K562 (cell line): ENCODE measurements around the gene BRD7. TPM values are rescaled to one million over a fixed set of nuclear protein-coding genes. Genes with fewer than 3 reads are reported as not detected.

Source experiments
- ATAC-seq: fragments of 200-7000 bp; cut with Tn5 transposase; 3 replicates; pipeline ENCODE4 v1.9.1; 2020; ENCODE audit warnings: moderate library complexity
- BruUV-seq: library from RNA; stranded (reverse); fragments of 400-500 nt; replicated peaks from 2 replicates; lab custom pipeline; 2021; lab: Mats Ljungman, UMichigan
- CTCF ChIA-PET: fragments of 300-600 bp; formaldehyde crosslinking; extraction: SDS; loops from one replicate; lab custom pipeline; 2021; ENCODE audit warnings: low intra/inter-chr PET ratio; lab: Yijun Ruan, JAX
- POLR2A ChIA-PET: fragments of 300-600, 350-650 bp; sonication (Branson Sonifier 250); formaldehyde crosslinking; extraction: SDS; loops from one replicate; lab custom pipeline; 2021; ENCODE audit warnings: antibody characterized with exemption, inconsistent platforms; lab: Yijun Ruan, JAX
- DNase-seq, 4 experiments: peaks; one replicate each; pipeline versions ENCODE4 v3.0.0 to v3.0.0-alpha.2; 2011 to 2018; ENCODE audit warnings: low spot score in 3 of 4, mixed read lengths in 3 of 4; ENCODE audit errors: extremely low read depth in 1 of 4
- FAIRE-seq: peaks from 2 replicates; lab custom pipeline; 2011; peaks lifted over from hg19 to GRCh38; lab: Jason Lieb, UNC
- H2AFZ ChIP-seq: 2 replicates; pipeline ENCODE4 v1.6.0; 2011; ENCODE audit warnings: low read depth, low read length, control low read depth, inconsistent platforms
- H3K27ac ChIP-seq: fragments of 200-600 bp; 3 replicates; pipeline ENCODE4 v1.8.0; 2011; ENCODE audit warnings: low read depth, mild to moderate bottlenecking, control low read depth, inconsistent platforms, low read length, moderate library complexity, mixed read lengths; ENCODE audit errors: extremely low read depth
- H3K27me3 ChIP-seq, 2 experiments: fragments of 300-600 bp in 1 of 2; 2 replicates in 1 of 2; 3 replicates in 1 of 2; pipeline versions ENCODE4 v1.6.0 to v1.8.0; 2011; ENCODE audit warnings: inconsistent platforms in 2 of 2, low read length in 2 of 2, mild to moderate bottlenecking in 1 of 2, mixed read lengths in 1 of 2, moderate library complexity in 1 of 2; ENCODE audit not compliant: control insufficient read depth in 2 of 2, insufficient read depth in 2 of 2
- H3K36me3 ChIP-seq: fragments of 300-600 bp; 3 replicates; pipeline ENCODE4 v1.8.0; 2011; ENCODE audit warnings: mild to moderate bottlenecking, low read length, inconsistent platforms; ENCODE audit not compliant: control insufficient read depth, insufficient read depth
- H3K4me1 ChIP-seq, 2 experiments: fragments of 200-600 bp in 1 of 2; replicated peaks in 1 of 2; 2 replicates in 1 of 2; 3 replicates in 1 of 2; pipeline versions ENCODE4 v1.5.1 to v1.8.0; 2011; ENCODE audit warnings: inconsistent platforms in 2 of 2, low read length in 2 of 2, mild to moderate bottlenecking in 1 of 2, mixed read lengths in 1 of 2, moderate library complexity in 1 of 2; ENCODE audit not compliant: control insufficient read depth in 2 of 2, insufficient read depth in 2 of 2
- H3K4me2 ChIP-seq: 2 replicates; pipeline ENCODE4 v1.6.1; 2011; ENCODE audit warnings: low read length, control low read depth, inconsistent platforms, mixed read lengths; ENCODE audit not compliant: insufficient read depth
- H3K4me3 ChIP-seq: fragments of 200-600 bp; sonication (generic), shearing (Covaris generic); 2 replicates; pipeline ENCODE4 v1.5.1; 2016; ENCODE audit warnings: control low read depth, inconsistent platforms
- H3K79me2 ChIP-seq: fragments of 200-600 bp; 3 replicates; pipeline ENCODE4 v1.8.0; 2011; ENCODE audit warnings: low read length, inconsistent platforms; ENCODE audit not compliant: control insufficient read depth, insufficient read depth
- H3K9ac ChIP-seq, 2 experiments: 2 replicates each; pipeline versions ENCODE4 v1.6.0 to v1.6.1; 2011; ENCODE audit warnings: low read depth in 2 of 2, low read length in 2 of 2, control low read depth in 1 of 2, inconsistent platforms in 1 of 2, mild to moderate bottlenecking in 1 of 2, mixed read lengths in 1 of 2; ENCODE audit not compliant: insufficient read depth in 1 of 2
- H3K9me1 ChIP-seq: one replicate; pipeline ENCODE4 v1.6.0; 2011; ENCODE audit warnings: inconsistent platforms, mild to moderate bottlenecking, low read length, moderate library complexity; ENCODE audit not compliant: control insufficient read depth, insufficient read depth
- H3K9me3 ChIP-seq: replicated peaks from 2 replicates; pipeline ENCODE4 v1.5.1; 2011; ENCODE audit warnings: low read depth, low read length, inconsistent platforms; ENCODE audit not compliant: control insufficient read depth, insufficient read depth
- H4K20me1 ChIP-seq: replicated peaks from 2 replicates; pipeline ENCODE4 v1.6.1; 2011; ENCODE audit warnings: low read length, inconsistent platforms, mixed read lengths; ENCODE audit not compliant: control insufficient read depth, insufficient read depth
- ARID1B ChIP-seq: fragments of 450-650 bp; IDR thresholded peaks from 2 replicates; pipeline ENCODE4 v1.6.1; 2016; ENCODE audit warnings: antibody characterized with exemption, mild to moderate bottlenecking, inconsistent platforms
- C11orf30 ChIP-seq: fragments of 450-650 bp; IDR thresholded peaks from 2 replicates; pipeline ENCODE4 v1.6.1; 2016; ENCODE audit warnings: low read depth, mild to moderate bottlenecking
- CCNT2 ChIP-seq: IDR thresholded peaks from 2 replicates; pipeline ENCODE4 v1.6.1; 2011; ENCODE audit warnings: borderline replicate concordance, low read depth, mild to moderate bottlenecking, moderate library complexity, mixed read lengths, low read length; ENCODE audit not compliant: insufficient read length; ENCODE audit errors: extremely low read depth
- CXXC5 ChIP-seq: fragments of 250-450 bp; sonication (Bioruptor Pico); IDR thresholded peaks from 2 replicates; pipeline ENCODE4 v1.8.0; 2022; ENCODE audit warnings: inconsistent platforms, mild to moderate bottlenecking, moderate library complexity
- DPF2 ChIP-seq: fragments of 450-650 bp; IDR thresholded peaks from 2 replicates; pipeline ENCODE4 v1.6.1; 2016
- GABPB1 ChIP-seq: sonication (generic); formaldehyde crosslinking; IDR thresholded peaks from 2 replicates; pipeline ENCODE4 v1.8.0; 2022; ENCODE audit warnings: mild to moderate bottlenecking, missing genetic modification reagents
- HINFP ChIP-seq: fragments of 450-650 bp; conservative IDR thresholded peaks from 2 replicates; pipeline ENCODE4 v1.6.1; 2016; ENCODE audit warnings: missing genetic modification characterization, low read depth, mild to moderate bottlenecking, control low read depth, missing compliant biosample characterization
- MAFG ChIP-seq: fragments of 450-650 bp; conservative IDR thresholded peaks from 2 replicates; pipeline ENCODE4 v1.6.1; 2016; ENCODE audit warnings: missing genetic modification characterization, missing compliant biosample characterization
- NFE2L1 ChIP-seq: fragments of 450-650 bp; IDR thresholded peaks from 2 replicates; pipeline ENCODE4 v1.6.1; 2016; ENCODE audit warnings: missing genetic modification characterization, low read depth, mild to moderate bottlenecking, missing compliant biosample characterization, moderate library complexity, borderline replicate concordance
- NRF1 ChIP-seq, 2 experiments: fragments of 450-650 bp; IDR thresholded peaks in 1 of 2; conservative IDR thresholded peaks in 1 of 2; 2 replicates each; pipeline ENCODE4 v1.6.1; 2014; ENCODE audit warnings: mild to moderate bottlenecking in 2 of 2
- PRDM10 ChIP-seq: fragments of 450-650 bp; IDR thresholded peaks from 2 replicates; pipeline ENCODE4 v1.6.1; 2018; ENCODE audit not compliant: partially characterized antibody
- ZNF121 ChIP-seq: sonication (generic); formaldehyde crosslinking; conservative IDR thresholded peaks from 2 replicates; pipeline ENCODE4 v1.8.0; 2022; ENCODE audit warnings: missing genetic modification reagents
- ZNF316 ChIP-seq: fragments of 450-650 bp; IDR thresholded peaks from 2 replicates; pipeline ENCODE4 v1.6.1; 2016
- WGBS: fragments of 100-300 bp; shearing (Covaris generic); methylation state at CpG from one replicate; pipeline ENCODE4 v1.1.6; 2016; ENCODE audit warnings: low coverage, mixed read lengths; ENCODE audit not compliant: insufficient coverage; ENCODE audit errors: missing lambda C conversion rate; 5-methylcytosine and 5-hydroxymethylcytosine counted together
- in situ Hi-C: fragments of 300-500 bp; cut with MboI; formaldehyde crosslinking; loops from 4 replicates; pipeline ENCODE4 v1.15.0; 2018; ENCODE audit warnings: inconsistent platforms, mixed read lengths
- intact Hi-C: fragments of 100-400 bp; cut with micrococcal nuclease; formaldehyde crosslinking; loops from 2 replicates; pipeline ENCODE4 v1.14.2; 2022
- polyA plus RNA-seq, 8 experiments: library from polyadenylated mRNA; depleted of rRNA in 4 of 8; stranded (reverse) in 5 of 8; unstranded in 3 of 8; fragments of >200 nt; fragmentation: Nextera tagmentation in 2 of 8; fragmentation: Illumina TruSeq in 1 of 8; extraction: Ambion mirVana in 2 of 8; extraction: Trizol in 1 of 8; gene quantifications; 2 replicates each; pipeline versions ENCODE4 v1.2.1 to v1.2.3, GENCODE V29; 2011 to 2014; ENCODE audit warnings: inconsistent platforms in 1 of 8, missing spikeins in 1 of 8
- total RNA-seq, 7 experiments: library from RNA; depleted of rRNA in 6 of 7; stranded (reverse); fragments of >200 nt in 6 of 7; fragmentation: Illumina TruSeq in 2 of 7; extraction: Trizol in 2 of 7; gene quantifications; 2 replicates each; pipeline versions ENCODE4 v1.2.1 to v1.2.3, GENCODE V29; 2011 to 2021; ENCODE audit warnings: low replicate concordance in 1 of 7

BRD7 gene
- total and polyA plus RNA-seq, 9 of the 15 experiments (the other 6 are each of a cell fraction or from before 2014, with no cell fraction given) = 20.6 to 101 (median 68.7) TPM

- Histone ChIP-seq H3K4me3 (no peak overlapping the region), H2AFZ (peak overlapping the region; percentile 40; the same call in 1 of the 2 replicates), H3K9me3 (no peaks in the 10 kb centered on the region), H3K36me3 (peaks cover 75% of the 10 kb centered on the region), H3K9ac (peak overlapping the region; percentile 23 to 89; a peak in 3 of 4 replicates), H3K9me1 (no peaks in the 10 kb centered on the region), H3K79me2 (peaks cover 9% of the 10 kb centered on the region; the same call in 2 of the 3 replicates), H3K27ac (peak overlapping the region; percentile 67), H3K4me1 (peaks cover 9 to 28% of the 10 kb centered on the region in 2 experiments), H4K20me1 (peaks cover 3% of the 10 kb centered on the region; the same call in 1 of the 2 replicates), H3K27me3 (no peaks in the 10 kb centered on the region), H3K4me2 (peak overlapping the region; percentile 52)
- POLR2A ChIA-PET = interaction anchor here (0.6 kb wide), 1 partner anchor 21 kb away, joined by 3 read pairs; no protein-coding TSS in a partner anchor
- in situ Hi-C loops (no loop called here), intact Hi-C loops (no loop called here)
- DNase-seq (peak in 2 of 4 experiments; percentile 46 to 52), FAIRE-seq (peak; percentile 48), ATAC-seq (peak; percentile 79)
- CTCF ChIA-PET = no interaction called here
- WGBS = 39% methylated on average over 13 of the region's 14 CpGs
- no TSS peak for BruUV-seq
- TF ChIP-seq C11orf30 = peak; percentile 90
- TF ChIP-seq ZNF316 = peak; percentile 90
- peak; percentile 56 for TF ChIP-seq PRDM10
- TF ChIP-seq ARID1B = peak; percentile 37; the same call in 1 of the 2 replicates
- TF ChIP-seq DPF2 = peak; percentile 12; the same call in 1 of the 2 replicates
- TF ChIP-seq NRF1 (conservative IDR thresholded peaks at IDR 0.05 in 1 of 2, IDR thresholded peaks at IDR 0.05 in 1 of 2) = 0 out of 4 replicates have a peak, but pooled peaks of 1 of the 2 experiments have one; percentile 14
- no peak for TF ChIP-seq GABPB1 (CRISPR knock-in tag)
- peak; percentile 95 for TF ChIP-seq MAFG (tag)
- 0 out of 2 replicates have a peak, but pooled peaks have one; percentile 12 for TF ChIP-seq CXXC5
- TF ChIP-seq NFE2L1 (tag) = peak; percentile 77; the same call in 1 of the 2 replicates
- TF ChIP-seq HINFP (tag) = no peak
- no peak for TF ChIP-seq CCNT2
- TF ChIP-seq ZNF121 (CRISPR knock-in tag) = no peak
These were observed 34.4 kb downstream of the BRD7 start for GRCh38 chr16:50334106-50334975.
